GM18909 (cell line): ENCODE results near the gene PTGR2.
"Not testable (repeated sequence)": the region's sequence is repeated elsewhere in the genome, so short reads cannot be mapped to it uniquely, and the experiment has no call there.

Source experiments
- ATAC-seq: cut with Tn5 transposase; IDR thresholded peaks from one replicate; pipeline ENCODE4 v1.9.1; 2021; ENCODE audit warnings: mild to moderate bottlenecking; ENCODE audit not compliant: unreplicated experiment, poor library complexity

PTGR2 gene

GRCh38 chr14:73829526-73830431 lies 21.9 kb upstream of the PTGR2 start:
- ATAC-seq: peak; percentile 71

- ATAC-seq: no peak
Measured at GRCh38 chr14:73833034-73833433, 18.6 kb upstream of the PTGR2 start.

GRCh38 chr14:73833530-73834260 lies 17.9 kb upstream of the PTGR2 start:
- no peak for ATAC-seq

DNA sequence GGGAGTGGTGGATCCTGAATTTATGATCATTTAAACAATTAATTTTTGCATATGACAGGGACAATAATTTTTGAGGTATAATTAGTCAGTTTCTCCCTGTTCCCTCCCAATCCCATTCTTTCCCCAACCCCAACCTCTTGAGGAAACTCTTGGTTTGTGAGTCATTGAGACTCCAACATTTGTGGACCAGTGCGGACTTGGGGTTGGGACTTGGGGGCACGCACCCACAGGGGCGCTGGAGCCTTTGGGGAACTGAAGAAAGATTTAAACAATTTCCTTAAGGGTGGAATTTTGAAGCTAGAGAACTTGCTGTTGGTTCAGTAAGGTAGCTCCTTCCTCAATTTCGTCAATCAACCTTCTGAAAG lies 17.4 kb upstream of the PTGR2 start:
- no peak for ATAC-seq

- ATAC-seq: not testable (repeated sequence)
Measured at GRCh38 chr14:73838293-73839034, 13.2 kb upstream of the PTGR2 start.

GRCh38 chr14:73842201-73842600 lies 9.4 kb upstream of the PTGR2 start:
- no peak for ATAC-seq

DNA sequence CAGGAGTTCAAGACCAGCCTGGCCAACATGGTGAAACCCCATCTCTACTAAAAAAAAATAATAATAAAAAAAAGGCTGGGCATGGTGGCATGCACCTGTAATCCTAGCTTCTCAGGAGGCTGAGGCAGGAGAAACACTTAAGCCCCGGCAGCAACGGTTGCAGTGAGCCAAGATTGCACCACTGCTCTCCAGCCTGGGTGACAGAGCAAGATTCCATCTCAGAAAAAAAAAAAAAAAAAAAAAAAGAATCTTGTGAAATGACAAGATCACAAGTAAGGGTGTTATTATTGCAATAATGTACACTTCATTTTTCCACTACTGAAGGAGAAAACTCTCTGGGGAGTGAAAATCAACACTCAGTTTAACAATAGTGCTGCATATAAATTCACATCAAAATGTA lies 8.8 kb upstream of the PTGR2 start:
- no peak for ATAC-seq

- no peak for ATAC-seq
Measured at GRCh38 chr14:73843296-73843695, 8.3 kb upstream of the PTGR2 start.

DNA sequence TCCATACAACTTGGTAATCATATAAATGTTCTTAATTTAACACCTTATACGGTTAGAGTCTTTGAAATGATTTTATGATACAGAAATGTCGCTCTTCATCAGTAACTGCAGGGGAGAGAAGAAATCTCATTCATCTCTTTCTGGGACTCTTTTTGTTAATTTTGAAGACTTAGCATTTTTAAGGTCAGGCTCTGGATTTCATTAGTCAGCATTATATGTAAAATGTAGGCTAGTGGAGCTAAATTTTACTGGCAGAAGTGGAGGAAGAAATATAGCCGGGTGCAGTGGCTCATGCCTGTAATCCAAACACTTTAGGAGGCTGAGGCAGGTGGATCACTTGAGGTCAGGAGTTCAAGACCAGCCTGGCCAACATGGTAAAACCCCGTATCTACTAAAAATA lies 4.7 kb upstream of the PTGR2 start:
- no peak for ATAC-seq

- no peak for ATAC-seq
Measured at GRCh38 chr14:73851000-73851399, 631 bp upstream of the PTGR2 start.

GRCh38 chr14:73859145-73859544 lies 7.5 kb downstream of the PTGR2 start:
- ATAC-seq: no peak

- ATAC-seq: no peak
Measured at GRCh38 chr14:73861073-73861472, 9.4 kb downstream of the PTGR2 start.

DNA sequence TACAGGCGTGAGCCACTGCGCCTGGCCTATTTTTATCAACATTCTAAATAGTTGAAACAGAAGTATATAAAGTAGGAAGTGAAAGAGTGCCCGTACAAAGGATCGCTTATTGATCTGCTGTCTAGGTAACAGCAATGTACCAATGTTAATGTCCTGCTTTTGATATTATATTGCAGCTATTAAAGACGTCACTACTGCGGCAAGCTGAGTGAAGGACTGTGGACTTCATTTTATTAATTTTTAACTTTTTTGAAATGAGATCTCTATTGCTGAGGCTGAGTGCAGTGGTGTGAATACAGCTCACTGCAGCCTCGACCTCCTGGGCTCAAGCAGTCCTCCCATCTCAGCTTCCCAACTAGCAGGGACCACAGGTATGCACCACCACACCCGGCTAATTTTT lies 10.8 kb downstream of the PTGR2 start:
- ATAC-seq: no peak

DNA sequence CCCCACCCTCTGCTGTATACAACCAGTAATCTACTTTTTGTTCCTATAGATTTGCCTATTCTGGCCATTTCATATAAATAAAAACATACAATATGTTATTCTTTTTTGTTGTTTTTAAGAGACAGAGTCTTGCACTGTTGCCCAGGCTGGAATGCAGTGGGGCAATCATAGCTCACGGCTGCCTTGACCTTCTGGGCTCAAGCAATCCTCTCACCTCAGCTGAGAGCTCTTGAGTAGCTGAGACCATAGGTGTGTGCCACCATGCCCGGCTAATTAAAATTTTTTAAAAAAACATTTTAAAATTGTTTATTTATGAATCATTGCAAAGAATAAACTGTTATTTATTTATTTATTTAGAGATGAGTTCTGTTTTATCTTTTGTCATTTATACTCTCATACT lies 11.6 kb downstream of the PTGR2 start:
- ATAC-seq: no peak

GRCh38 chr14:73865534-73866113 lies 14.0 kb downstream of the PTGR2 start:
- no peak for ATAC-seq

DNA sequence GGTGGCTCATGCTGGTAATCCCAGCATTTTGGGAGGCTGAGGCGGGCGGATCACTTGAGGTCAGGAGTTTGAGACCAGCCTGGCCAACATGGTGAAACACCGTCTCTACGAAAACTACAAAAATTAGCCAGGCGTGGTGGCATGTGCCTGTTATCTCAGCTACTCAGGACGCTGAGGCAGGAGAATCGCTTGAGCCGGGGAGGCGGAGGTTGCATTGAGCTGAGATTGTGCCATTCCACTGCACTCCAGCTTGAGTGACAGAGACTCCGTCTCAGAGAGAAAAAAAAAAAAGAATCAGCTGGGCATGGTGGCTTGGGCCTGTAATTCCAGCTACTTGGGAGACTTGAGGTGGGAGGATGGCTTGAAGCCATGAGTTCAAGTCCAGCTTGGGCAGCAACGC lies 18.1 kb downstream of the PTGR2 start:
- ATAC-seq: not testable (repeated sequence)

DNA sequence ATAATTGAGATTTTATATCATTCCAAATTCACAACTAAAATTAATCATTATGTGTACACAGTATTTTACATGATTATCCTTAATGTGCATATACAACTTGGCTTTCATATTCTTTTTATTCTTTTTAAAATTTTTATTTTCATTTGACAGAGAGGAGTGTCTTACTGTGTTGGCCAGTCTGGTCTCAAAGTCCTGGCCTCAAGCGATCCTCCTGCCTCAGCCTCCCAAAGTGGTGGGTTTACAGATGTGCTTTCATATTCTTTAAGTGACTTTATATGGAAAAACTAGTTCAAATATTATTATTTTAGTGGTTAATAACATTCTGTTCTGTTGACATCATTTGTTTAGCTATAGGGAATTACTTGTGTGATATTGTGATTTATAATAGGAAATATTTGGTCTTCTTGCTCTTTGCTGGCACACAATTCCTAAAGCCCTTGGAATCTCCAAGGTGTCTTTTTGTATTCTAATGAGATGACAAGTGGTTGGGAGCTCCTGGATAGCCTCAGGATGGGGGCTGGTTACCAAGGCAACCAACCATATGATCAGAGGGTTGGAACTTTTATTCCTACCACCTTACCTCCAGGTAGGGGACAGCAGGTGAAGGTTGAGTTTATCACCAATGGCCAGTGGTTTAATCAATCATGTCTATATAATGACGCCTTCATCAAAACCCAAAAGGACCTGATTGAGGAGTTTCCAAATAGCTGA lies 19.0 kb downstream of the PTGR2 start:
- ATAC-seq: no peak

GRCh38 chr14:73873660-73874059 lies 22.0 kb downstream of the PTGR2 start:
- ATAC-seq: no peak

DNA sequence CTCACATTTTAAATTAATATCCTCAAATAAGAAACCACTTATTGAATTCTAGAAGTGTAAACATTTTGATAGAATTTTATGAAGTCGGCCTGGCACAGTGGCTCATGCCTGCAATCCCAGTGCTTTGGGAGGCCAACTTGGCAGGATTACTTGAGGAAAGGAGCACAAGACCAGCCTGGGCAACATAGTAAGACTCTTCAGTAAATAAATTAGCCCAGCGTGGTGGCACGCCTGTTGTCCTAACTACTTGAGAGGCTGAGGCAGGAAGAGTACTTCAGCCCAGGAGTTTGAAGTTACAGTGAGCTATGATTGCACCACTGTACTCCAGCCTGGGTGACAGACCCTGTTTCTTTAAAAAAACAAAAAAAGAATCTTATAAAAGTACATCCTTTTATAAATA lies 26.2 kb downstream of the PTGR2 start:
- no peak for ATAC-seq

DNA sequence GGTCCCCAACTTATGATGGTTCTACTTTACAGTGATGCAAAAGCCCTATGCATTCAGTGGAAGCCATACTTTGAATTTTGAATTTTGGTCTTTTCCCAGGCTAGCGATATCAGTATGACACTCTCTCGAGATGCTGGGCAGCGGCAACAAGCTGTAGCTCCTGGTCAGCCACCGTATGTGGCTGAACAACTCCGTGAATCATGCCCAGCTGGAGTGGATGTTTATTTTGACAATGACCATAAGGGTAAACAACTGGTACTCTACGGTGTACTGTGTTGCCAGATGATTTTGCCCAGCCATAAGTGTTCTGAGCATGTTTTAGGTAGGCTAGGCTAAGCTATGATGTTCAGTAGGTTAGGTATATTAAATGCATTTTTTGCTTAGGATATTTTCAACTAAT lies 26.8 kb downstream of the PTGR2 start:
- ATAC-seq: no peak
